NCI-H226 (cell line): ENCODE data around the gene SLC66A1.
"Not testable (repeated sequence)": the region's sequence is repeated elsewhere in the genome, so short reads cannot be mapped to it uniquely, and the experiment has no call there.

ENCODE experiments used
- DNase-seq: peaks from one replicate; pipeline ENCODE4 v3.0.0-alpha.2; 2015

SLC66A1 gene, protein sequence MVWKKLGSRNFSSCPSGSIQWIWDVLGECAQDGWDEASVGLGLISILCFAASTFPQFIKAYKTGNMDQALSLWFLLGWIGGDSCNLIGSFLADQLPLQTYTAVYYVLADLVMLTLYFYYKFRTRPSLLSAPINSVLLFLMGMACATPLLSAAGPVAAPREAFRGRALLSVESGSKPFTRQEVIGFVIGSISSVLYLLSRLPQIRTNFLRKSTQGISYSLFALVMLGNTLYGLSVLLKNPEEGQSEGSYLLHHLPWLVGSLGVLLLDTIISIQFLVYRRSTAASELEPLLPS

DNA sequence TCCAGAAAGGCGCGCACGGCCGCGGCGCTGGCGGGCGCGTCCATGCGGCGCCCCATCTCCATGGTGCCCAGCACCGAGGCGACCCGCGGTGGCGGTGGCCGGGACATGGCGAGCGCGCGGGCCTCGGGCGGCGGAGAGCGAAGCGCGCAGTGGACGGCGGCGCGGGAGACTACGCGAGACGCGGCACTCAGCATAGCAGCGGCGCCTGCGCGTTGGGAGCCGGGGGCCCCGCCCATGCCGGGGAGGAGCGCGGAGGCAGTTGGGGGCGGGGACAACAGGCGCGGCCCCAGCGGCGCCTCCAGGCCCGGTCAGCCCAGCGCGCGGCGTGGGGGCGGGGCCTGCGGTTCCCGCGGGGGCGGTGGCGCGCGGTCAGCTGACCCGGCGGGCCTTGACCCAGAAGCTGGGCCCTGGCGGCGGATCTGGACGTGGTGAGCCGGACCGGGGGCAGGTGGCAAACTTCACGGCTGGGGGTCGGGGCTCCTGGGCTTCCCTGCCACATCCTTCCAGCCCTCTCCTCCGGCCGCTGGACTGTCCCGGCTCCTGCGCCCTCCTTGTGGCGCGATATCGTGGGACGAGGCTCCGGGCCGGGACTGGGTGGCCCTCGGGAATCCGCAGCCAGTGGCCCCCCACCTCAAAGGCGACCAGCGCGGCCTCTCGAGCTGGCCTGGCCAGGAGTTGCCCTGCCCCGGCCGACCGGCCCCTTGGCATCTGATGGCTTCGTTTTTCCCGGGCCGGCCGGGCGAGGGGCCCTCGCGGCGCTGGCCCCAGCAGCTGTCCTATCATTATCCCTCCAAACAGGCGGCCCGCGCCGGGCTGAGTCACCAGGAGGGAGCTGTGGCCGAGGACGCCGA is at the start of gene SLC66A1, which contains the start of gene AKR7A2:
TSS of gene SLC66A1 (plus strand) at position 396 of the 851 bp plus-strand sequence. CDS start 5,352 bp downstream, outside the sequence.
TSS of gene AKR7A2 (minus strand) at position 214 of the 851 bp plus-strand sequence. CDS start at position 194, 20 bp downstream.
- peak; percentile 86 for DNase-seq

DNA sequence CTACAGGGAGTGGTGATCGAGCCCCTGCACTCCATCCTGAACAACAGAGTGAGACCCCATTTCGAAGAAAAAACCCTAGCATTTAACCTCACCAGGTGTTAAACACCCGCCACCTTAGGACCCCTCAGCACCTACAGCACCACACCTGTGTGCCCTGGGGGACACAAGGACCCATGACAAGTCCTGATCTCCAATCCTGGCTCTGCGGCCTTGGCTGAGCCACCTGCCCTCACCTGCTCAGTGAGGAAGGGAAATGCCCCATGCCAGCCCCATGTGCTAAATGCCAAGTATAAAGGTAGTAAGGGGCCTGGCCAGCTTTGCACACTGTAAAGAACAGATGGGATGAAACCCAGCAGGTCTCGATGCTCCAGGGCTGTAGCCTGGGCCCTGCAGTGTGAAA is 49.4 kb upstream of the SLC66A1 start:
- DNase-seq = no peak

DNA sequence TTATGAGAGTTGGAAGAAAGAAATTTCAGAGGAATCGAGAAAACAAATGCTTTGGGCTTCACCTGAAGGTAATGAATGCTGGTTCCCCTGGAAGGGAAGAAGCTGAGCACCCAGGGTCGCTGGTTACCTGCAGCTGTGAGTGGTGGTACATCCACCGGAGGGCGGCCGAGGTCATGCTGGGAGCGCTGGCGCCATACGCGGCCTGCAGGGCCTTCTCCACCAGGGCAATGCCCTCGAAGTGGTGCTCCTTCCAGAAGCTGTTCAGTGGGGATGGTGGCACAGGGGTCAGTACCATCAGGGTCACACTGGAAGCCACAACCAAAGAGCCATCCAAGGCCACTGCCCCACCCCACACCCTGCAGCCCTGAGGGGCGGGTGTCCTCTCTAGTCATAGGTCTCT is 43.7 kb upstream of the SLC66A1 start:
- no peak for DNase-seq

DNA sequence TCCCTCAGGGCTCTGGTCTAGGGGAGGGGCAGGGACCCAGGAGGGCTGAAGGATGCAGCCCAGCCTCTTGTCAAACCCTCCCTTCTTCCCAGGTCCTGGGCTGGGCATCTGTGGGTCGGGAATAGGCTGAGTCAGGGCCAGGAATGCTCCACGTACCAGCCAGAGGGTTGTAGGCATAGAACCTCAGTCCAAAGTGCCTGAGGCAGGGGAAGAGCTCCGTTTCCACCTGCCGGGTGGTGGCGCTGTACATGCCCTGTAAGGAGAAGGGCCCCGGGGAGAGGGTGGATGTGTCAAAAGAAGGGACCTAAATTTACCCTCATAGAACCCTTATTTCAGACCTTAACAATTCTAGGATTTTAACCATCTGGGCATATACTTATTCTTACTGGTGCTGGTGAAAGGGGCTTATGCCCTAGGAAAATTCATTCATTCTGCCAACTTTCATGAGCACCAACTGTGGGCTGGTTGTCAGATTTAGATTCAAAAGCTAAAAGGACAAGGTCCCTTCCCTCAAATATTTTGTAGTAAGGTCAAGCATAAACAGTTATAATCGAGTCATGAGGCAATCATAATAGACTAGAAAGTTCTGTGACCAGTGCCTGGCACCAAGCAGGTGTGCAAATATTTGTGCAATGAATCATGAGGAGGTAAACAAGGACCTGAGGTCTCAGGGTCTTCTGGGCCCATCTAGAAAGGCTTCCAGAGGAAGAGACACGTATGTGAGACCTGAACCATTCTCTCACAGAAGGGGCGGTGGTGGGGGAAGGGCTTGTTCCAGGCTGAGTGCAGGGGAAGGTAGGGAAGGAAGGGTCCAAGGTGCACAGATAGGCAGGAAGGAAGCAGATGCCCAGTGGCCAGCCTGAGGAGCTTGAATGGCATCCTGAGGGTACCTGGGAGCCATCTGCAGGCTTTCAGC is 42.4 kb upstream of the SLC66A1 start:
- DNase-seq = not testable (repeated sequence)

DNA sequence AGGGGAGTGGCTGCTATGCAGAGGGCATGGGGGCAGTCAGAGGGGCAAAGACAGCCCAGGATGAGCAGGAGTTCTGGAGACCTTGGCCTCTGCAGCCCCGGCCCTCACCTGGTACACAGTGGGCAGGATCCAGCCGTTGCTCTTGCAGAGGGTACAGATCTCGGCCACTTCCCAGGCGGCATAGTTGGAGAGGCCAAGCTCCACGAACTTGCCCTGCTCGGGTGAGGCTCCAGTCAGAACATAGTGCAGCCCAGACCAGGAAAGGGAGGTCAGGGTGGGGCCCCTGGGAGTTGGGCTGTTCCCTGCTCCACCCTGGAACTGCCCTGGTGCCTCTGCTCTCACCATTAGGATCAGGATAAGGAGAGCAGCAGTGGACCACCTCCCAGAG is 41.8 kb upstream of the SLC66A1 start:
- DNase-seq = not testable (repeated sequence)

DNA sequence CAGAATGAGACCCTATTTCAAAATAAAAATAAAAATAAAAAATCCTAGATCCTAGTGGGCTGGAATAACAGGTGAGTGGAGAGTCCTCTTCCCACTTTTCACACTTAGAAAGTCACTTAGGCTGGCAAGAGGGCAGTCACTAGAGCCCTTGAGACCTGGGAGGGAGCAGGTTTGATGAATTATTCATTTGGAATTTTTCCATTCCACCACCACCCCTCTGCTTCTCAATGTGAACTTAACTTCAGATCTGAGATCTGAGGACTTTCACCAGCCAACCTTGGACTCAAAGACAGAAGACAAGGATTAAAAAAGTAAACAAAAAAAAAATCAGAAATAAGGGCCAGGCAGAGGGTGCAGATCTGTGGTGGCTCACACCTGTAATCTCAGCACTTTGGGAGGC is 40.1 kb upstream of the SLC66A1 start:
- no peak for DNase-seq

DNA sequence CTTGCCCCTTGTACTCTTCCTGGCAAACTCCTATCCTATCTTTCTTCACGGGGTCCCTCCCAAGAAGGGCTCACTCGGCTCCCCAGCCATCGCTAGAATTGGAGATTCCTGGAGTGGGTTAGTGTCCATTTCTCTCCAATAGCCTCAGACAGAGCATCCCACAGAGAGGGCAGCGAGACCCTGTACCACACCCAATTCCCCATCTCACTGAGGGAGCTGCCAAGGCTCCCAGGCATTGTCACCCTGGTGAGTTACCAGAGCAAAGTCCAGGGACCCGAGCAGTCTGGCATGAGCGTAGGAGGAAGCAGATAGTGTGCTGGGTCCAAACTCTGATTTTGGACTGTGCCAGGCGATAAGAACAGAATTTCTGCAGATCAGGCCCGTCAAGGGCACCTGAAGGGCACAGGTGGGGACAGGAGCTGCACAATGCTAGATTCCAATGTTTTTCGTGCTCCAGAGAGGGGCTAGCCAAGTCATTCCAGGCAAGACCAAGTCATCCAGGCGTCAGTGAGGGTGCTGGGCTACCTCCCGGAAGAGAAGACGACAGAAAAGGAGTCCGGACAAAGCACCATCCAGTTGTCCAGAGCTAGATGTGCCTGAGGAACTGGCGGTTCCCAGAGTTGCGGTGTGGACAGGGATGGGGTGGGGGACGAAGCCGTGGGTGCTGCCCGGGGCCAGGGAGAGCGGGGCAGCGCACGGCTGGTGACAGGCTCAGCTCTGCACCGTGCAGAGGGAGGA is 38.9 kb upstream of the SLC66A1 start:
- DNase-seq = no peak

DNA sequence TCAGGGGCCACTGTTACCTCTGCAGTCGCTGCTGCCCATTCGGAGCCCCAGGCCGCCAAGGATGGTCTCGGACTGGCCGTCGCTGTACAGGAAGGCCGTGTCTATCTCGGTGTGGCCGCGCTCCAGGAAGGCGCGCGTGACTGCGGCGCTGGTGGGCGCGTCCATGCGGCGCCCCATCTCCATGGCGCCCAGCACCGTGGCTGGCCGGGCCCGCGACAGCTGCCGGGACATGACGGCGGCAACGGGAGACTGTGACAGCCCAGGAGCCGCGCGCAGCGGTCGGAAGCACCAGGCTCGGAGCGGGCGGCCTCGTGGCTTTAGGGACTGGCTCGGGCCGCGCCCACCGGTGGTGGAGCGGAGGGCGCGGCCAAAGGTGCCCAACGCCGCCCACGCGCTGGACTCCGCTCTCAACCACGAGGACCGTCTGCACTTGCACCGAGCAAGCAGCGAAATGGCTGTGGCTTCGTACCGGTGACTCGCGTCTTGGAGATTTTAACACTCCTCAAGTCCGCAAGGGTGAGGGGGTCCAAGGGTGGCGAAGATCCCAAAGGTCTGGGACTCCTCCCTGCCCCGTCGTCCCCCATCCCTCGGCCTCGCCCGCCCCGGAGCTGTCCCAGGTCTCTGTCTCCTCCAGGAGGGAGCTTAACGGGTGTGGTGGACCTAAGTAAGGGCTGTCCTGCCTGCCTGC is 38.1 kb upstream of the SLC66A1 start:
- not testable (repeated sequence) for DNase-seq

DNA sequence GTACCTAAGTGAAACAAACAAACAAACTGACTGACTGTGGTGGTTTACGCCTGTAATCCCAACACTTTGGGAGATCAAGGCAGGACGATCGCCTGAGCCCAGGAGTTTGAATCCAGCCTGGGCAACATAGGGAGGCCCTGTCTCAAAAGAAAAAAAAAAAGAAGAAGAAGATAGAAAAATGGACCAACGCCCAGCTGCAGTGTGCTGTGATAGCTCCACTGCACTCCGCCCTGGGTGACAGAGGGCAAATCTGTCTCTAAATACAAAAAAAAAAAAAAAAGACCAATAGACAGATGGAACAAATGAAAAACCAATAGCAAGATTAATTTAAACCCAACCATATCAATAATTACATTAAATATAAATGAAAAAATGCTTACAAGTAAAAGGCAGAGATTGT is 37.5 kb upstream of the SLC66A1 start:
- no peak for DNase-seq

DNA sequence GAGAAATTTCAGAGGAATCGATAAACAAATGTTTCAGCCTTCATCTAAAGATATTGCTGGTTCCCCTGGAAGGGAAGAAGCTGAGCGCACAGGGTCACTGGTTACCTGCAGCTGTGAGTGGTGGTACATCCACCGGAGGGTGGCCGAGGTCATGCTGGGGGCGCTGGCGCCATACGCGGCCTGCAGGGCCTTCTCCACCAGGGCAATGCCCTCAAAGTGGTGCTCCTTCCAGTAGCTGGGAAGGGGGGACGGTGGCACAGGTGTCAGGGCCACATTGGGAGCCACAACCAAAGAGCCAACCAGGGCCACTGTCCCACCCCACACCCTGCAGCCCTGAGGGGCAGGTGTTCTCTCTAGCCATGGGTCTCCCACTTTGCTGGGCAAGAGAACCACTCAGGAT is 28.2 kb upstream of the SLC66A1 start:
- no peak for DNase-seq

DNA sequence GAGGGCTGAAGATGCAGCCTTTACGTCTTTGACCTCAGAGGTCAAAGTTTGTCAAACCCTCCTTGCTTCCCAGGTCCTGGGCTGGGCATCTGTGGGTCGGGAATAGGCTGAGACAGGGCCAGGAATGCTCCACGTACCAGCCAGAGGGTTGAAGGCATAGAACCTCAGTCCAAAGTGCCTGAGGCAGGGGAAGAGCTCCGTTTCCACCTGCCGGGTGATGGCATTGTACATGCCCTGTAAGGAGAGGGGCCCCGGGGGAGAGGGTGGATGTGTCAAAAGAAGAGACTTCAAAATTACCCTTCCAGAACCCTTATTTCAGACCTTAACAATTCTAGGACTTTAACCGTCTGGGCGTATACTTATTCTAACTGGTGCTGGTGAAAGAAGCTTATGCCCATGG is 27.2 kb upstream of the SLC66A1 start:
- DNase-seq = no peak

DNA sequence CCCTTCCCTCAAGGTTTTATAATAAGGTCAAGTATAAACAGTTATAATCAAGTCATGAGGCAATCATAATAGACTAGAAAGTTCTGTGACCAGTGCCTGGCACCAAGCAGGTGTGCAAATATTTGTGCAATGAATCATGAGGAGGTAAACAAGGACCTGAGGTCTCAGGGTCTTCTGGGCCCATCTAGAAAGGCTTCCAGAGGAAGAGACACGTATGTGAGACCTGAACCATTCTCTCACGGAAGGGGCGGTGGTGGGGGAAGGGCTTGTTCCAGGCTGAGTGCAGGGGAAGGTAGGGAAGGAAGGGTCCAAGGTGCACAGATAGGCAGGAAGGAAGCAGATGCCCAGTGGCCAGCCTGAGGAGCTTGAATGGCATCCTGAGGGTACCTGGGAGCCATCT is 26.8 kb upstream of the SLC66A1 start:
- not testable (repeated sequence) for DNase-seq

DNA sequence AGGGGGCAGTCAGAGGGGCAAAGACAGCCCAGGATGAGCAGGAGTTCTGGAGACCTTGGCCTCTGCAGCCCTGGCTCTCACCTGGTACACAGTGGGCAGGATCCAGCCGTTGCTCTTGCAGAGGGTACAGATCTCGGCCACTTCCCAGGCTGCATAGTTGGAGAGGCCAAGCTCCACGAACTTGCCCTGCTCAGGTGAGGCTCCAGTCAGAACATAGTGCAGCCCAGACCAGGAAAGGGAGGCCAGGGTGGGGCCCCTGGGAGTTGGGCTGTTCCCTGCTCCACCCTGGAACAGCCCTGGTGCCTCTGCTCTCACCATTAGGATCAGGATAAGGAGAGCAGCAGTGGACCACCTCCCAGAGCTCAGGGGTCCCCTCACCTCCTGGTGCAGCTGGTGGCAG is 26.3 kb upstream of the SLC66A1 start:
- not testable (repeated sequence) for DNase-seq

DNA sequence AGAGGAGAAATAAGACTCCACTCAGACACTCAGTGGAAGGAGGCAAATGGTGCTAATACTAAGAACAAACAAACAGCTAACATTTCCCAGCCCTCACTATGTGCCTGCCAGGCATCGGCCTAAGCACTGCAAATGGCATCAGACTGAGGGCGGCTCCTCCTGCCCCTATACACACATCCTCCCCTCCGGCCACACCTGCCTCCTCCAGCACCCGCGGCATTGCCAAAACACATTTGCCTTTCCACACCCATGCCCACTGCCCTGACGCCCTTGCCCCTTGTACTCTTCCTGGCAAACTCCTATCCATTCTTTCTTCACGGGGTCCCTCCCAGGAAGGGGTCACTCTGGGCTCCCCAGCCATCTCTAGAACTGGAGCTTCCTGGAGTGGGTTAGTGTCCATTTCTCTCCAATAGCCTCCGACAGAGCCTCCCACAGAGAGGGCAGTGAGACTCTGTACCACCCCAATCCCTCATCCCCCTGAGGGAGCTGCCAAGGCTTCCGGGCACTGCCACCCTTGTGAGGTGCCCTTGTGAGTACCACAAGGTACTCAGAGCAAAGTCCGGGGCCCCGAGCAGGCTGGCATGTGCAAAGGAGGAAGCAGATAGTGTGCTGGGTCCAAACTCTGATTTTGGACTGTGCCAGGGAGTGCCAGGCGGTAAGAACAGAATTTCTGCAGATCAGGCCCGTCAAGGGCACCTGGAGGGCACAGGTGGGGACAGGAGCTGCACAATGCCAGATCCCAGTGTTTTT is 24.5 kb upstream of the SLC66A1 start:
- no peak for DNase-seq

DNA sequence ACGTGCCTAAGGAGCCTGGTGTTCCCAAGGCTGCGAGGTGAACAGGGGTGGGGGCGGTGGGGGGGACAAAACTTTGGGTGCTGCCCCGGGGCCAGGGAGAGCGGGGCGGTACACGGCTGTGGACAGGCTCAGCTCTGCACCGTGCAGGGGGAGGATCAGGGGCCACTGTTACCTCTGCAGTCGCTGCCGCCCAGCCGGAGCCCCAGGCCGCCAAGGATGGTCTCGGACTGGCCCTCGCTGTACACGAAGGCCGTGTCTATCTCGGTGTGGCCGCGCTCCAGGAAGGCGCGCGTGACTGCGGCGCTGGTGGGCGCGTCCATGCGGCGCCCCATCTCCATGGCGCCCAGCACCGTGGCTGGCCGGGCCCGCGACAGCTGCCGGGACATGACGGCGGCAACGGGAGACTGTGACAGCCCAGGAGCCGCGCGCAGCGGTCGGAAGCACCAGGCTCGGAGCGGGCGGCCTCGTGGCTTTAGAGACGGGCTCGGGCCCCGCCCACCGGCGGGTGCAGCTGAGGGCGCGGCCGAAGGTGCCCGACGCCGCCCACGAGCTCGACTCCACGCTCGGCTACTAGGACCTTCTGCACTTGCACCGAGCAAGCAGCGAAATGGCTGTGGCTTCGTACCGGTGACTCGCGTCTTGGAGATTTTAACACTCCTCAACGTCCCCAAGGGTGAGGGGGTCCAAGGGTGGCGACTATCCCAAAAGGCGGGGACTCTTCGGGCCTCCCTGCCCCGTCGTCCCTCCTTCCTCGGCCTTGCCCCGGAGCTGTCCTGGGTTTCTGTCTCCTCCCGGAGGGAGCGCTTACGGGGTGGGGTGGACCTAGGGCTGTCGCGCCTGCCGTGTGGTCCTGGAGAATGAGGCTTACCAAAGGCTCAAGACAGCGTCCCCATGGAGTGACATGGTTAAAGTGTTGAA is 23.5 kb upstream of the SLC66A1 start, which contains the start of gene AKR7A3:
TSS of gene AKR7A3 (minus strand) at position 447 of the 918 bp plus-strand sequence. CDS start at position 386, 61 bp downstream.
- DNase-seq = not testable (repeated sequence)

DNA sequence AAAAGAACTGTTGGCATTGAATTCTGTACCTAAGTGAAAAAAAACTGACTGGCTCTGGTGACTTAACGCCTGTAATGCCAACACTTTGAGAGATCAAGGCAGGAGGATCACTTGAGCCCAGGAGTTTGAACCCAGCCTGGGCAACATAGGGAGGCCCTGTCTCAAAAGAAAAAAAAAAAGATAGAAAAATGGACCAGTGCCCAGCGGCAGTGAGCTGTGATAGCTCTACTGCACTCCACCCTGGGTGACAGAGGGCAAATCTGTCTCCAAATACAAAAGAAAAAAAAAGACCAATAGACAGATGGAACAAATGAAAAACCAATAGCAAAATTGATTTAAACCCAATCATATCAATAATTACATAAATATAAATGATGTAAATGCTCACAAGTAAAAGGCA is 22.9 kb upstream of the SLC66A1 start:
- DNase-seq = no peak

DNA sequence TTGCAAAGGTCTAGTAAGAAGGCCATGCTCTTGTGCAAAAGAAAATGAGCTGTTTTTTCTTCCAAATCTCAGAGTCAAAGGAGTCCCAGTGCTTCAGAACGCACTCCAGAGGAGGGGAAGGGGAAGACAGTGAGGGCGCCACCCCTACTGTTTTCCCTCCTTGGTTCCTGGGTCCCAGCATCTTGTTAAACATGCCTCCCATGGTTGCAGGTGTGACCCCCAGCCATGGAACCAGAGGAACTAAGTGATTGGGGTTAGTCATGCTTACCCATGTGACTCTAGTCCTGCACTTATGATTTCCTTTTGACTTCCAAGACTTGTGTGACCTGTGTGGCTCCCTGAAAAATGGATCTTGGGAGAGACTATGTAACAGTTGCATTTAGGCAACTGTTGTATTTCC is 17.5 kb upstream of the SLC66A1 start:
- DNase-seq = no peak

DNA sequence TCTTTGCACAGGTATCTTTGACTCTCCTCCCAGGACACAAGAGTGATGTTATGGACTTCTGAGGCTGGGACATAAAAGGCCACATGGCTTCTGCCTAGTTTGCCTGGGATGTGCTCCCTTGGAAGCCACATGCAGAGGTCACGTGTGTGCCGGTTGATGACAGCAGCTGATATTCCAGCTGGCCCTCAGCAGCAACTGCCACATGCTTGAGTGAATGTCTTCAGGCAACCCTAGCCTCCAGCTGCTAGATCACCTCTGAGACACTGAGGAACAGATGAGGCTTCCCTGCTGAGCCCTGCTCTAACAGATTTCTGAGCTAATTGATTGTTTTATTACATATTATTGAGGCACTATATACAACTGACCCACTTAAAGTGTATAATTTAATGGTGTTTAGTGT is 11.9 kb upstream of the SLC66A1 start:
- no peak for DNase-seq

DNA sequence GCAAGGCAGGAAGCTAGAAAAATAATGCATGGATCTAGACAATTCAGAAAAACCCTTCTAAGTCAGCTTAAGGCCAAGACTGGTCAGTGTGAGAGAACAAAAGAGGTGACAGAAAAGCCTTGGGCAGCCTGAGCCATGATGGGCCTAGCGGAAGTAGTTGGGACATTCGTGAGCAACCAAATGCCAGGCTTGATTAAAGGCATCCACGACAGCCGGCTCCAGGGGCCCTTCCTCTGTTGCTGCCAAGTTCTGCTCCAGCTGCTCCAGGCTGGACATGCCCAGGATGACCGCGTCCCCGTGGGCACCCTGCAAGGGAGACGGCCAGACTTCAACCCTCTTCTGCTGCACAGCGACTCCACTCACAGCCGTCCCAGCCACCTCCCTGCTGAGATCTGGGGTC is 8.0 kb upstream of the SLC66A1 start:
- DNase-seq = not testable (repeated sequence)

DNA sequence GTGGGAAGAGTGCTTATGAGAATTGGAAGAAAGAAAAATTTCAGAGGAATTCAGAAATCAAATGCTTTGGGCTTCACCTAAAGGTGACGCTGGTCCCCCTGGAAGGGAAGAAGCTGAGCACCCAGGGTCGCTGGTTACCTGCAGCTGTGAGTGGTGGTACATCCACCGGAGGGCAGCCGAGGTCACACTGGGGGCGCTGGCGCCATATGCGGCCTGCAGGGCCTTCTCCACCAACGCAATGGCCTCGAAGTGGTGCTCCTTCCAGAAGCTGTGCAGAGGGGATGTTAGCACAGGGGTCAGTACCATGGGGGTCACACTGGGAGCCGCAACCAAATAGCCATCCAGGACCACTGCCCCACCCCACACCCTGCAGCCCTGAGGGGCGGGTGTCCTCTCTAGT is 6.2 kb upstream of the SLC66A1 start:
- no peak for DNase-seq
